GM10847 (cell line): ENCODE results near the gene GTF2H4.

Source experiments
- POLR2A ChIP-seq: IDR thresholded peaks from 2 replicates; pipeline ENCODE4 v1.6.1; 2011; ENCODE audit not compliant: insufficient read length; ENCODE audit errors: extremely low read depth

The GTF2H4 gene

GRCh38 chr6:30907758-30908591, at the start of gene GTF2H4:
TSS of gene GTF2H4 (plus strand) at chr6:30908207.
- TF ChIP-seq POLR2A = peak; percentile 34

GRCh38 chr6:30861257-30862048, 46.6 kb upstream of the GTF2H4 start:
- TF ChIP-seq POLR2A = no peak

- TF ChIP-seq POLR2A = no peak
Observed at GRCh38 chr6:30862156-30862875, 45.7 kb upstream of the GTF2H4 start.

- no peak for TF ChIP-seq POLR2A
Observed at GRCh38 chr6:30864325-30864724, 43.7 kb upstream of the GTF2H4 start.

GRCh38 chr6:30870546-30870945, 37.5 kb upstream of the GTF2H4 start:
- no peak for TF ChIP-seq POLR2A

- no peak for TF ChIP-seq POLR2A
Observed at GRCh38 chr6:30871592-30872183, 36.3 kb upstream of the GTF2H4 start.

- TF ChIP-seq POLR2A = no peak
Observed at GRCh38 chr6:30873137-30873640, 34.8 kb upstream of the GTF2H4 start.

GRCh38 chr6:30875244-30876038, 32.6 kb upstream of the GTF2H4 start:
- TF ChIP-seq POLR2A = no peak

GRCh38 chr6:30876039-30876730, 31.8 kb upstream of the GTF2H4 start:
- no peak for TF ChIP-seq POLR2A

- TF ChIP-seq POLR2A = no peak
Observed at GRCh38 chr6:30877419-30878262, 30.4 kb upstream of the GTF2H4 start.

- no peak for TF ChIP-seq POLR2A
Observed at GRCh38 chr6:30879684-30880427, 28.2 kb upstream of the GTF2H4 start.

- TF ChIP-seq POLR2A = no peak
Observed at GRCh38 chr6:30880698-30881252, 27.2 kb upstream of the GTF2H4 start.
